ENCODE results near the gene PCDH9. TPM values are rescaled to one million over a fixed set of nuclear protein-coding genes. Genes with fewer than 3 reads are reported as not detected.

Gene PCDH9
- total RNA-seq, 1 experiment from 2014 or later: 2.2 TPM

GRCh38 chr13:66618702-66619101 lies 611.4 kb downstream of the PCDH9 start:
- Histone ChIP-seq H3K36me3 (no peaks in the 10 kb centered on the region), H3K27ac (no peak overlapping the region), H3K9me3 (replicated peaks) (no peaks in the 10 kb centered on the region), H3K27me3 (replicated peaks) (no peaks in the 10 kb centered on the region), H3K4me1 (replicated peaks) (no peaks in the 10 kb centered on the region), H3K4me3 (no peak overlapping the region)
- DNase-seq (ENCODE audit: low read depth in 1 of 2, low spot score in 2 of 2): peak in 1 of 2 experiments; percentile 7

GRCh38 chr13:66617786-66618185 lies 612.4 kb downstream of the PCDH9 start:
- no peaks in the 10 kb centered on the region for H3K9me3 ChIP-seq (replicated peaks)
- H3K27ac ChIP-seq: no peak overlapping the region
- no peak for DNase-seq (ENCODE audit: low read depth in 1 of 2, low spot score in 2 of 2)
- H3K27me3 ChIP-seq (replicated peaks): no peaks in the 10 kb centered on the region
- no peak overlapping the region for H3K4me3 ChIP-seq
- H3K4me1 ChIP-seq (replicated peaks): no peaks in the 10 kb centered on the region
- no peaks in the 10 kb centered on the region for H3K36me3 ChIP-seq

- H3K4me3 ChIP-seq: no peak overlapping the region
- H3K27me3 ChIP-seq (replicated peaks): no peaks in the 10 kb centered on the region
- H3K27ac ChIP-seq: no peak overlapping the region
- no peaks in the 10 kb centered on the region for H3K36me3 ChIP-seq
- DNase-seq (ENCODE audit: low read depth in 1 of 2, low spot score in 2 of 2): no peak
- no peaks in the 10 kb centered on the region for H3K4me1 ChIP-seq (replicated peaks)
- no peaks in the 10 kb centered on the region for H3K9me3 ChIP-seq (replicated peaks)
Measured at GRCh38 chr13:66612983-66613382, 617.2 kb downstream of the PCDH9 start.

GRCh38 chr13:66586489-66586888 lies 643.6 kb downstream of the PCDH9 start:
- Histone ChIP-seq H3K27me3 (replicated peaks) (no peaks in the 10 kb centered on the region), H3K4me1 (replicated peaks) (no peaks in the 10 kb centered on the region), H3K36me3 (no peaks in the 10 kb centered on the region), H3K27ac (no peak overlapping the region), H3K9me3 (replicated peaks) (no peaks in the 10 kb centered on the region), H3K4me3 (no peak overlapping the region)
- no peak for DNase-seq (ENCODE audit: low read depth in 1 of 2, low spot score in 2 of 2)

GRCh38 chr13:66585669-66586203 lies 644.4 kb downstream of the PCDH9 start:
- Histone ChIP-seq H3K4me1 (replicated peaks) (no peaks in the 10 kb centered on the region), H3K27me3 (replicated peaks) (no peaks in the 10 kb centered on the region; the same call in 1 of the 2 replicates), H3K4me3 (no peak overlapping the region), H3K36me3 (no peaks in the 10 kb centered on the region), H3K9me3 (replicated peaks) (no peaks in the 10 kb centered on the region), H3K27ac (no peak overlapping the region)
- DNase-seq (ENCODE audit: low read depth in 1 of 2, low spot score in 2 of 2): no peak

GRCh38 chr13:66581675-66582074 lies 648.5 kb downstream of the PCDH9 start:
- Histone ChIP-seq H3K4me3 (no peak overlapping the region), H3K36me3 (no peaks in the 10 kb centered on the region), H3K4me1 (replicated peaks) (no peaks in the 10 kb centered on the region), H3K27ac (no peak overlapping the region), H3K9me3 (replicated peaks) (no peaks in the 10 kb centered on the region), H3K27me3 (replicated peaks) (no peaks in the 10 kb centered on the region; the same call in 1 of the 2 replicates)
- no peak for DNase-seq (ENCODE audit: low read depth in 1 of 2, low spot score in 2 of 2)

- Histone ChIP-seq H3K27ac (no peak overlapping the region), H3K4me1 (replicated peaks) (no peaks in the 10 kb centered on the region), H3K27me3 (replicated peaks) (no peaks in the 10 kb centered on the region; the same call in 1 of the 2 replicates), H3K36me3 (no peaks in the 10 kb centered on the region), H3K4me3 (no peak overlapping the region), H3K9me3 (replicated peaks) (no peaks in the 10 kb centered on the region)
- no peak for DNase-seq (ENCODE audit: low read depth in 1 of 2, low spot score in 2 of 2)
Measured at GRCh38 chr13:66578305-66578704, 651.8 kb downstream of the PCDH9 start.

GRCh38 chr13:66577358-66577757 lies 652.8 kb downstream of the PCDH9 start:
- Histone ChIP-seq H3K27me3 (replicated peaks) (no peaks in the 10 kb centered on the region; the same call in 1 of the 2 replicates), H3K9me3 (replicated peaks) (no peaks in the 10 kb centered on the region), H3K27ac (no peak overlapping the region), H3K36me3 (no peaks in the 10 kb centered on the region), H3K4me1 (replicated peaks) (no peaks in the 10 kb centered on the region), H3K4me3 (no peak overlapping the region)
- no peak for DNase-seq (ENCODE audit: low read depth in 1 of 2, low spot score in 2 of 2)

GRCh38 chr13:66576381-66576780 lies 653.8 kb downstream of the PCDH9 start:
- DNase-seq (ENCODE audit: low read depth in 1 of 2, low spot score in 2 of 2): no peak
- H3K27ac ChIP-seq: no peak overlapping the region
- H3K36me3 ChIP-seq: no peaks in the 10 kb centered on the region
- no peaks in the 10 kb centered on the region; the same call in 1 of the 2 replicates for H3K27me3 ChIP-seq (replicated peaks)
- no peaks in the 10 kb centered on the region for H3K4me1 ChIP-seq (replicated peaks)
- H3K4me3 ChIP-seq: no peak overlapping the region
- no peaks in the 10 kb centered on the region for H3K9me3 ChIP-seq (replicated peaks)

GRCh38 chr13:66574606-66575005 lies 655.5 kb downstream of the PCDH9 start:
- H3K9me3 ChIP-seq (replicated peaks): no peaks in the 10 kb centered on the region
- no peaks in the 10 kb centered on the region for H3K36me3 ChIP-seq
- H3K27ac ChIP-seq: no peak overlapping the region
- no peaks in the 10 kb centered on the region for H3K27me3 ChIP-seq (replicated peaks)
- no peak overlapping the region for H3K4me3 ChIP-seq
- DNase-seq (ENCODE audit: low read depth in 1 of 2, low spot score in 2 of 2): no peak
- no peaks in the 10 kb centered on the region for H3K4me1 ChIP-seq (replicated peaks)

- Histone ChIP-seq H3K4me1 (replicated peaks) (no peaks in the 10 kb centered on the region), H3K27ac (no peak overlapping the region), H3K27me3 (replicated peaks) (no peaks in the 10 kb centered on the region), H3K9me3 (replicated peaks) (no peaks in the 10 kb centered on the region), H3K36me3 (no peaks in the 10 kb centered on the region), H3K4me3 (no peak overlapping the region)
- DNase-seq (ENCODE audit: low read depth in 1 of 2, low spot score in 2 of 2): no peak
Measured at GRCh38 chr13:66567899-66568612, 662.1 kb downstream of the PCDH9 start.

GRCh38 chr13:66565279-66565678 lies 664.9 kb downstream of the PCDH9 start:
- Histone ChIP-seq H3K4me1 (replicated peaks) (no peaks in the 10 kb centered on the region), H3K36me3 (no peaks in the 10 kb centered on the region), H3K27me3 (replicated peaks) (no peaks in the 10 kb centered on the region), H3K4me3 (no peak overlapping the region), H3K27ac (no peak overlapping the region), H3K9me3 (replicated peaks) (no peaks in the 10 kb centered on the region)
- DNase-seq (ENCODE audit: low read depth in 1 of 2, low spot score in 2 of 2): no peak

GRCh38 chr13:66563076-66563475 lies 667.1 kb downstream of the PCDH9 start:
- DNase-seq (ENCODE audit: low read depth in 1 of 2, low spot score in 2 of 2): no peak
- no peaks in the 10 kb centered on the region for H3K4me1 ChIP-seq (replicated peaks)
- no peak overlapping the region for H3K4me3 ChIP-seq
- no peak overlapping the region for H3K27ac ChIP-seq
- no peaks in the 10 kb centered on the region for H3K27me3 ChIP-seq (replicated peaks)
- H3K36me3 ChIP-seq: no peaks in the 10 kb centered on the region
- H3K9me3 ChIP-seq (replicated peaks): no peaks in the 10 kb centered on the region

- no peaks in the 10 kb centered on the region for H3K27me3 ChIP-seq (replicated peaks)
- no peaks in the 10 kb centered on the region for H3K36me3 ChIP-seq
- H3K27ac ChIP-seq: no peak overlapping the region
- no peaks in the 10 kb centered on the region for H3K9me3 ChIP-seq (replicated peaks)
- DNase-seq (ENCODE audit: low read depth in 1 of 2, low spot score in 2 of 2): no peak
- no peak overlapping the region for H3K4me3 ChIP-seq
- H3K4me1 ChIP-seq (replicated peaks): no peaks in the 10 kb centered on the region
Measured at GRCh38 chr13:66562054-66562453, 668.1 kb downstream of the PCDH9 start.
